ENCODE data around the gene ADAMTS3.

DNA sequence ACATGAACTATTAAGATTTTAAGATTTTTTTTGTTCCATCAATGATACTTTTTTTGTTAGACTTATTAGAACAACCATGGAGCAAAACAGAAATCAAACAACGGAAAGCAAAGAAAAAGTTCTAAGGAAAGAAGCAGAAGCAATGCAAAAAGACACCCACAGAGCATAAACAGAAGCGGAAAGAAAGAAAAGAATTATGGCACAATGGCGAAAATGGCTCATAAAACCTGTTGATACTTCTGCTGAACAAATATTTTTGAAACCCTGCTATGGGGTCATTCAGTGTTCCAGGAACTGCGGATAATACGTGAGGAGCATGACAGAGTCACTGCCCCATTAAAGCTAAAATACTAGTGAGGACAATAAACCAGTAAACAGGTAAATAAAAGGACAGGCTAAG is 138.0 kb downstream of the ADAMTS3 start:
- TF ChIP-seq ZNF565 (CRISPR knock-in tag; conservative IDR thresholded peaks at IDR 0.05; ENCODE audit: low read depth), result no peak
- TF ChIP-seq, protein P1, sequence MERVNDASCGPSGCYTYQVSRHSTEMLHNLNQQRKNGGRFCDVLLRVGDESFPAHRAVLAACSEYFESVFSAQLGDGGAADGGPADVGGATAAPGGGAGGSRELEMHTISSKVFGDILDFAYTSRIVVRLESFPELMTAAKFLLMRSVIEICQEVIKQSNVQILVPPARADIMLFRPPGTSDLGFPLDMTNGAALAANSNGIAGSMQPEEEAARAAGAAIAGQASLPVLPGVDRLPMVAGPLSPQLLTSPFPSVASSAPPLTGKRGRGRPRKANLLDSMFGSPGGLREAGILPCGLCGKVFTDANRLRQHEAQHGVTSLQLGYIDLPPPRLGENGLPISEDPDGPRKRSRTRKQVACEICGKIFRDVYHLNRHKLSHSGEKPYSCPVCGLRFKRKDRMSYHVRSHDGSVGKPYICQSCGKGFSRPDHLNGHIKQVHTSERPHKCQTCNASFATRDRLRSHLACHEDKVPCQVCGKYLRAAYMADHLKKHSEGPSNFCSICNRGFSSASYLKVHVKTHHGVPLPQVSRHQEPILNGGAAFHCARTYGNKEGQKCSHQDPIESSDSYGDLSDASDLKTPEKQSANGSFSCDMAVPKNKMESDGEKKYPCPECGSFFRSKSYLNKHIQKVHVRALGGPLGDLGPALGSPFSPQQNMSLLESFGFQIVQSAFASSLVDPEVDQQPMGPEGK (CRISPR knock-in tag; IDR thresholded peaks at IDR 0.05; ENCODE audit: borderline replicate concordance), result no peak
- TF ChIP-seq ZNF70 (CRISPR knock-in tag; IDR thresholded peaks at IDR 0.05), result no peak
- no peak for TF ChIP-seq ZNF8 (CRISPR knock-in tag; IDR thresholded peaks at IDR 0.05)
- TF ChIP-seq ZFP3 (CRISPR knock-in tag; IDR thresholded peaks at IDR 0.05), result no peak
- TF ChIP-seq, protein P2, sequence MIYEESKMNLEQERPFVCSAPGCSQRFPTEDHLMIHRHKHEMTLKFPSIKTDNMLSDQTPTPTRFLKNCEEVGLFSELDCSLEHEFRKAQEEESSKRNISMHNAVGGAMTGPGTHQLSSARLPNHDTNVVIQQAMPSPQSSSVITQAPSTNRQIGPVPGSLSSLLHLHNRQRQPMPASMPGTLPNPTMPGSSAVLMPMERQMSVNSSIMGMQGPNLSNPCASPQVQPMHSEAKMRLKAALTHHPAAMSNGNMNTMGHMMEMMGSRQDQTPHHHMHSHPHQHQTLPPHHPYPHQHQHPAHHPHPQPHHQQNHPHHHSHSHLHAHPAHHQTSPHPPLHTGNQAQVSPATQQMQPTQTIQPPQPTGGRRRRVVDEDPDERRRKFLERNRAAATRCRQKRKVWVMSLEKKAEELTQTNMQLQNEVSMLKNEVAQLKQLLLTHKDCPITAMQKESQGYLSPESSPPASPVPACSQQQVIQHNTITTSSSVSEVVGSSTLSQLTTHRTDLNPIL (CRISPR knock-in tag; IDR thresholded peaks at IDR 0.05; ENCODE audit: low read depth), result no peak

Measured in SK-N-SH treated with all-trans-retinoic acid at 6 μM for 48 hours (cell line).